GM19468 (cell line): Measurements from ENCODE around the gene LINC00237.

Experiments
- ATAC-seq: cut with Tn5 transposase; IDR thresholded peaks from one replicate; pipeline ENCODE4 v1.9.1; 2021; ENCODE audit warnings: mild to moderate bottlenecking, moderate library complexity, moderate number of reproducible peaks; ENCODE audit not compliant: unreplicated experiment; ENCODE audit errors: extremely low read depth

LINC00237 gene

GRCh38 chr20:21106171-21107017 is at the start of gene LINC00237:
TSS of gene LINC00237 (minus strand) at chr20:21106358.
- no peak for ATAC-seq

GRCh38 chr20:21155268-21155667 is 49.1 kb upstream of the LINC00237 start:
- ATAC-seq, result no peak

- ATAC-seq, result no peak
Observed at GRCh38 chr20:21154692-21155091, 48.5 kb upstream of the LINC00237 start.

- ATAC-seq, result no peak
Observed at GRCh38 chr20:21151791-21152190, 45.6 kb upstream of the LINC00237 start.

- no peak for ATAC-seq
Observed at GRCh38 chr20:21149344-21149743, 43.2 kb upstream of the LINC00237 start.

GRCh38 chr20:21147593-21147992 is 41.4 kb upstream of the LINC00237 start:
- ATAC-seq, result no peak

GRCh38 chr20:21146215-21146614 is 40.1 kb upstream of the LINC00237 start:
- no peak for ATAC-seq

GRCh38 chr20:21145424-21145823 is 39.3 kb upstream of the LINC00237 start:
- no peak for ATAC-seq

- ATAC-seq, result no peak
Observed at GRCh38 chr20:21143194-21143890, 37.2 kb upstream of the LINC00237 start.

- ATAC-seq, result no peak
Observed at GRCh38 chr20:21141825-21142224, 35.7 kb upstream of the LINC00237 start.

GRCh38 chr20:21139881-21140566 is 33.9 kb upstream of the LINC00237 start:
- ATAC-seq, result no peak

GRCh38 chr20:21137078-21137477 is 30.9 kb upstream of the LINC00237 start:
- no peak for ATAC-seq

- ATAC-seq, result peak; percentile 24
Observed at GRCh38 chr20:21136015-21136732, 30.0 kb upstream of the LINC00237 start.

- no peak for ATAC-seq
Observed at GRCh38 chr20:21134883-21135493, 28.8 kb upstream of the LINC00237 start.

- no peak for ATAC-seq
Observed at GRCh38 chr20:21133917-21134622, 27.9 kb upstream of the LINC00237 start.

GRCh38 chr20:21133404-21133803 is 27.2 kb upstream of the LINC00237 start:
- no peak for ATAC-seq

- no peak for ATAC-seq
Observed at GRCh38 chr20:21129861-21130260, 23.7 kb upstream of the LINC00237 start.

- no peak for ATAC-seq
Observed at GRCh38 chr20:21127201-21127981, 21.2 kb upstream of the LINC00237 start.

- no peak for ATAC-seq
Observed at GRCh38 chr20:21126581-21126870, 20.4 kb upstream of the LINC00237 start.
